ENCODE measurements around the gene KCNK4. TPM values are rescaled to one million over a fixed set of nuclear protein-coding genes. Genes with fewer than 3 reads are reported as not detected.

The KCNK4 gene
- total RNA-seq, 1 experiment from 2014 or later, result 1.1 TPM

DNA sequence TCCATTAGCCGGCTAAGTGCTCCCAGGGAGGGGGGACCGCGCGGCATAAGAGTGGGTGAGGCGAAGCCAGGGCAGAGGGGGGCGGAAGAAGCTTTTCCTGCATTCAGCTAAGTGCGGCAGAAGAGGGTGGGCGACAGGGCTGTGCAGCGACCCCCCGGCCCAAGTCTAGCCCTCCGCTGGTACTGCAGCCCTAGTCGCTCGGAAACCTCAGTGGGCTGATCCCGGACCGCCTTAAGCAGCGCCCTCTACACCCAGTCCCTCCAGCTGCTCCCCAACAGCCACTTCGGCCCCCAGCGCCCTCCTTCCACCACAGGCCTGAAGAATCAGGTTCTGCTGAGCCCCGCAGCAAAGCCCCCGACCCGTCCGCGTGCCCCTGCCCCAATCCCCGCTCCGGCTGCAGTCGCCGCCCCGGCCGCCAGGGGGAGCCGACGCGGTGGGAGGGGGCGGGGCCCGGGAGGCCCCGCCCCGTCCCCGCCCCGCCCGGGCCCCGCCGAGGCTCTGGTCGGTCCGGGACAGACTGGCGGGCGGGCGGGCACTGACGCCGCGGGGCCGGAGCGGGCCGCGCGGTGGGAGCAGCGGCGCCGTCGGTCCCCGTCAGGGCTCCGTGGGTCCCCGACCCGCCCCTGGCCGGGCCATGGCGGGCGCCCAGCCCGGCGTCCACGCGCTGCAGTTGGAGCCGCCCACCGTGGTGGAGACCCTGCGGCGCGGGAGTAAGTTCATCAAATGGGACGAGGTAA, 39.9 kb upstream of the KCNK4 start, which contains the start of gene PLCB3:
Gene PLCB3, plus strand, starts transcription at position 515 of the 737 bp plus-strand sequence. Its CDS starts 120 bp downstream, at position 635.
- no TSS peak for BruUV-seq (replicated peaks)
- peaks cover 41% of the 10 kb centered on the region for H3K4me1 ChIP-seq (ENCODE audit: control insufficient read depth, insufficient read depth, low read length)
- intact Hi-C loops (cut with micrococcal nuclease; ENCODE audit: unreplicated experiment), result no loop called here
- ATAC-seq, result peak; percentile 67
- H3K36me3 ChIP-seq (ENCODE audit: control insufficient read depth, insufficient read depth, low read length), result 0 out of 2 replicates have a peak, but pooled peaks cover 3% of the 10 kb centered on the region
- ChIA-PET POLR2A (no interaction called here), CTCF (interaction anchor here (0.8 to 1.8 kb wide), 3 partner anchors 13 to 54 kb away, joined by 3 to 4 read pairs (median 4); no protein-coding TSS in a partner anchor)
- TF ChIP-seq SIN3A (IDR thresholded peaks at IDR 0.05; ENCODE audit: borderline replicate concordance, insufficient read depth, low read depth, low read length) (peak; percentile 44; the same call in 1 of the 2 replicates), REST (IDR thresholded peaks at IDR 0.05; ENCODE audit: insufficient read depth in 1 of 2, low read depth in 2 of 2, low read length in 1 of 2) (no peak), CTCF (IDR thresholded peaks at IDR 0.05) (peak; percentile 97), POLR2AphosphoS5 (IDR thresholded peaks at IDR 0.05; ENCODE audit: low read depth, low read length) (no peak), TCF7L2 (IDR thresholded peaks at IDR 0.05; ENCODE audit: low read depth, low read length) (no peak)
- no peaks in the 10 kb centered on the region for H3K27me3 ChIP-seq (ENCODE audit: control insufficient read depth, insufficient read depth, low read length)
- H3K27ac ChIP-seq (ENCODE audit: low read length), result peak within 1 kb of the TSS; percentile 89
- peak within 1 kb of the TSS; percentile 84 to 90 for H3K4me3 ChIP-seq (ENCODE audit: low read depth in 2 of 2, low read length in 2 of 2)
- in situ Hi-C loops (cut with HindIII; ENCODE audit: low pct_unique_long_range_greater_than_20kb, low sequenced_read_pairs), result no loop called here
- DNase-seq (ENCODE audit: low read depth, low spot score), result no peak
- H3K9me3 ChIP-seq (ENCODE audit: control insufficient read depth, insufficient read depth, low read depth, low read length), result no peaks in the 10 kb centered on the region

GRCh38 chr11:64251753-64252002, 39.4 kb upstream of the KCNK4 start:
- DNase-seq (ENCODE audit: low read depth, low spot score) (no peak), ATAC-seq (no peak)
- TF ChIP-seq CTCF (IDR thresholded peaks at IDR 0.05) (no peak), POLR2AphosphoS5 (IDR thresholded peaks at IDR 0.05; ENCODE audit: low read depth, low read length) (no peak), TCF7L2 (IDR thresholded peaks at IDR 0.05; ENCODE audit: low read depth, low read length) (no peak), SIN3A (IDR thresholded peaks at IDR 0.05; ENCODE audit: borderline replicate concordance, insufficient read depth, low read depth, low read length) (no peak), REST (IDR thresholded peaks at IDR 0.05; ENCODE audit: insufficient read depth in 1 of 2, low read depth in 2 of 2, low read length in 1 of 2) (no peak)
- peak overlapping the region; percentile 84 to 90 for H3K4me3 ChIP-seq (ENCODE audit: low read depth in 2 of 2, low read length in 2 of 2)
- peak overlapping the region; percentile 89 for H3K27ac ChIP-seq (ENCODE audit: low read length)
- peaks cover 41% of the 10 kb centered on the region for H3K4me1 ChIP-seq (ENCODE audit: control insufficient read depth, insufficient read depth, low read length)
- ChIA-PET POLR2A (no interaction called here), CTCF (interaction anchor here (0.5 to 1.8 kb wide), 6 partner anchors 8 to 69 kb away, joined by 3 to 12 read pairs (median 4); no protein-coding TSS in a partner anchor)
- no TSS peak for BruUV-seq (replicated peaks)
- H3K27me3 ChIP-seq (ENCODE audit: control insufficient read depth, insufficient read depth, low read length), result no peaks in the 10 kb centered on the region
- peaks cover 3% of the 10 kb centered on the region; the same call in 1 of the 2 replicates for H3K36me3 ChIP-seq (ENCODE audit: control insufficient read depth, insufficient read depth, low read length)
- intact Hi-C loops (cut with micrococcal nuclease; ENCODE audit: unreplicated experiment) (no loop called here), in situ Hi-C loops (cut with HindIII; ENCODE audit: low pct_unique_long_range_greater_than_20kb, low sequenced_read_pairs) (no loop called here)
- no peaks in the 10 kb centered on the region for H3K9me3 ChIP-seq (ENCODE audit: control insufficient read depth, insufficient read depth, low read depth, low read length)
